Right kidney (tissue), 1 donor: ENCODE measurements around the gene MYO6.

Experiments used
- DNase-seq: peaks from one replicate; pipeline ENCODE4 v3.0.0-alpha.2; 2016

Gene MYO6

DNA sequence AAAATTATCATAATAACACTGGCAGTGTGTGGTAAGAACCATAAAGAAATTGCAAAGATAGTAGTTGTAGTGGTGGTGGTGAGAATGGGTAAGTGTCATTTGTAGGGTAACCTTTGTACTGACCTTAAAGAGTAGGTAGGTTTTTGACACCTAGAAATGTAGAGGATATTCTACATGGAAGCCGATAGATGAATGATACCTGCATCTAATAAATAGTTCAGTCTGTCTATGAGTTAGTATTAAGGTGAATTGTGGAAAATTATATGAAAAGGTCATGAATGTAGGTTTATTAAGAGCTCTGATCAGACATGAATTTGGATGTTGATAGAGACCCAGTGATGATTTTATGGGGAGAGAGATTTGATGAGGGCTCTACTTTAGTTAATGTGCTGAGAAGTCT lies 78.1 kb downstream of the MYO6 start:
- no peak for DNase-seq

DNA sequence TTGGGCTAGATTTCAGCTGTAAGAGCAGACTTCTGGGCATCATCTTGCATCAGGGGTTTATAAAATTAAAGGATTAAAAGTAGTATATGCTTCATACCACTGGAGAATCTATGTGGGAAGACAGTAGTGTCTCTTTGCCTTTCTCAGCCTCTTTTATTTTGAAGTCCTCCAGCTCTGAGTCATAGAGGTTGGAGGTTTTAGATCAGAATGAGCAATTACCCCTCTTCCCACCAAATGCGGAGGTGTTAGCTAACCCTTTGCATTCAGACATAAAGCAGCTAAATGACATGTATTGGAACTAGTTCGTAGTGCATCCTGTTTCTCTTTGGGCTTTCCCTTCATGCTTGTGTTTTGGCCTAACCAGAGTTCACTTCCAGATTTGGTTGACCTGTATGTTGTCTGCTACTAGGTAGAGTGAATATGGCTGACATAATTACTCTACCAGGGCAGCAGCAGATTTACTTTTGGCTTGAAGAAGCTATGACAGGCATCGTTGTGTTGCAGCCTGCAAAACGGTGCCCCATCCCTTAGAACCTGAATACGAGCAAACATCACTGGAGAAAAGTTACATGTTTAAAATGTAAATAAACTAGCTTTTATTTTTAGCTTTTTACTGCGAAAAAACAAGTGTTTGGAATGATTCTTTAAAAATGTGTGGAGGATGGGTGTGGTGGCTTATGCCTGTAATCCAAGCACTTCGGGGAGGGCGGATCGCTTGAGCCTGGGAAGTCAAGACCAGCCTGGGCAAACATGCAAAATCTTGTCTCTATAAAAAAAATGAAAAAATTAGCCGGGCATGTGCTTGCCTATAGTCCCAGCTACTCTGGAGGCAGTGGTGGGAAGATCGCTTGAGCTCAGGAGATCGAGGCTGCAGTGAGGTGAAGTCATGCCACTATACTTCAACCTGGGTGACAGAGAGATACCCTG lies 82.2 kb downstream of the MYO6 start:
- DNase-seq, result no peak

DNA sequence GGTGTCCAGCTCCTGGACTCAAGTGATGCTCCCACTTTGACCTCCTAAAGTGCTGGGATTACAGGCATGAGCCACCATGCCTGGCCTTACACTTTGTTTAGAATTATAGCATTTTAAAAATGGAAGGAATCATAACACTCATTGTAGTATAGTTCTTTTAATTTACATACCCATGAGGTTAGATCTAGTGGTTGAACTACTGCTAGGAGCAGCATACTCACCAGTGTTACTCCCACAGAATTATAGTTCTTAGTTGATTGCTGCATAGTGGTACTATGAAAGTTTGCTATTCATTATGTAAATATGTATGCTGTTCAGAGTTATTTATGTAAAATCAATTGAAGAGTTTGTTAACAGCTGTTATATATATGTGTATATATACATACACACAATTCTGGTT lies 85.4 kb downstream of the MYO6 start:
- no peak for DNase-seq

GRCh38 chr6:75842191-75842590 lies 93.2 kb downstream of the MYO6 start:
- no peak for DNase-seq

GRCh38 chr6:75842732-75843131 lies 93.7 kb downstream of the MYO6 start:
- no peak for DNase-seq

DNA sequence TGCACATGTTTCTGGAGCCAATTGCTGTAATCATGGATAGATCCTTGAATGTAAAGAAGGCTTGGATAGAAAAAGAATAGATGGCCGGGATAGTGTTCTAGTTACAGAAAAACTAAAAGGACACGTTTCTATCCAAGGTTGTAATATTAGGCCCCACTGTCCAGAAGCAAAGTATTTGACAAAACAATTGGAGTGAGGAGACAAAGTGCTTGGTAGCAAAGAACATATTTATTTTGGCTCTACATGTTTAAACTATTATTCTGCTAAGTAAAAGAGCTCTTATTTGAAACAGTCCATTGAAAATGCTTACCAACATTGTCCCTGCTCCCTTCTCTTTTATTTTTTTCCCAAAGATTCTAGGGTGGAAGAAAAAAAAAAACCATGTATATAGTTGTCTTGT lies 94.4 kb downstream of the MYO6 start:
- DNase-seq, result no peak

GRCh38 chr6:75848274-75848673 lies 99.2 kb downstream of the MYO6 start:
- no peak for DNase-seq

GRCh38 chr6:75849329-75850025 lies 100.4 kb downstream of the MYO6 start:
- peak; percentile 9 for DNase-seq

DNA sequence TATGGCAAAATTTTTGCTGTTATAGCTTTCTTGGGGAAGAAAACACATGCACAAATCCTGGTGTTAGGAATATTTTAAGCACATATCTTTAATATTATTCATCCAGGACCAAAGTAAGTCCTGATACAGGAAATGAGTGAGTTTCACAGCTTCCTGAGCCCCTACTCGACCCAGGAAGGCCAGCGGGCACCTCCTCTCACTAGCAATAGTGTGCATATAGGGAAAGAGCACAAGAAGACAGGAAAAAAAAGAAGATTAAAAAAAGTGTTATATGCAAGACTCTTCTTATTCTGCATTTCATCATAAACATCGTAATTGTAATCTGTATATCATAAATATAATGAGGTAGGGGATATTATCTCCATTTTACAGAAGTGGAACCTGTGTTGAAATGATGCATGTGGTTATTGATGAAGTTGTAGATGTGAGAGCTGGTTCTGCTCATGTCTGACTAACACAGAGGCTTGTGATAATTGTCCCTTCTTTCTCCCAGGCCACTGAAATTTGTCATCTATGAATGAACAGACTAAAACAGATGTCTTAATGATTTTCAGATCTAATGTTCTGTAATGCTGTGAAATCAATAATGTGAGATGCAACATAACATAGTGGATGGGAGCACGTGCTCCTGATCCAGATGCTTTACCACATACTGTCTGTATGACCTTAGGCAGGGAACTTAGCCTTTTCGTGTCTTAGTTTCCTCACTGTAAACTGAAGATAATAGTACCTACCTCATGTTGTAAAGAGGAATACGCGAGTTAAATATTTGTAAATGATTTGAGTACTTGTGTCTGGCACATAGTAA lies 101.2 kb downstream of the MYO6 start:
- no peak for DNase-seq

DNA sequence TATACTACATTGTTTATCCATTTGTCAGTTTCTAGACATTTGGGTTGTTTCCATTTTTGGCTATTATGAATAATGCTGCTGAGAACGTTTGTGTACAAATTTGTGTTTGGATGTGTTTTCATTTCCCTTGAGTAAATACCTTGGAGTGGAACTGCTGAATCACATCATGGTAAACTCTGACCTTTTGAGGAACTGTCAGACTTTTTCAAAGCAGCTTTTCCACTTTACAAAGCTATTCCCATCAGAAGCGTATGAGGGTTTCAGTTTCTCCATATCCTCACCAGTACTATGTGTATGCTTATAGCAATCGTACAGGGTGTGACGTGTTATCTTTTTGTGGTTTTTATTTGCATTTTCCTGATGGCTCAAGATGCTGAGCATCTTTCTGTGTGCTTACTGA lies 103.7 kb downstream of the MYO6 start:
- no peak for DNase-seq

- DNase-seq, result peak; percentile 8
Measured at GRCh38 chr6:75853806-75854205, 104.8 kb downstream of the MYO6 start.

GRCh38 chr6:75855052-75855451 lies 106.0 kb downstream of the MYO6 start:
- DNase-seq, result no peak

DNA sequence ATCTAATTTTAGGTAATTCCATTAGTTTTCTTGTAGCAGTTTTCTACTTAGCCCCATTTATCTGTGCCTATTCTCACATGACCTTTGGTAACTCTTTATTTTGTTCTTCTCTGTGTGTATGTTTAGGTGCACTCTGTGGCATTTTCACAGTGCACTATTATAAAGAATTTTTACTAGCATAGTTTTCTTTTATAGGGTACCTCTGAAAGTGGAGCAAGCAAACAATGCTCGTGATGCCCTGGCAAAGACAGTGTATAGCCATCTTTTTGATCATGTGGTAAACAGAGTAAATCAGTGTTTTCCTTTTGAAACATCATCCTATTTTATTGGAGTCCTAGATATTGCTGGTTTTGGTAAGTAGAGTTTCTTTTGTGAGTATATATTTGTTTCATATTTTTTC lies 107.9 kb downstream of the MYO6 start:
- DNase-seq, result no peak

- no peak for DNase-seq
Measured at GRCh38 chr6:75863001-75863400, 114.0 kb downstream of the MYO6 start.

DNA sequence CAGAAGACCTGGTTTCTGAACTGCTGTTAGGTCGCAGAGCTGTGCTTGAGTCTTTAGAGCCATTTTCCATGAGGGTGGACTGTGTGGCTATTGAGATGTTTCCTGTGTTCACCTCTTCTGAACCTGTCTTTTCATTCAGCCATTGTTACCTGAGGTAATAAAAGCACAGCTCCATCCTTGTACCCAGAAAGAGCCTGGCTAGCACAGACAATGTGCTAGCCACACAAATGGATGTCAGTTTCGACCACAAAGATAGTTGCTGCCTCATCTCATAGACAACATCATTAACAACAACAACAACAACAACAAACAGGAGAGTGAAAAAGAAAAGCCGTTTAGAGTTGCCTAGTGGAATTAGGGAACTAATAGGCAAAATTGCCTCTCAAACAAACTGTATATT lies 114.7 kb downstream of the MYO6 start:
- DNase-seq, result no peak

DNA sequence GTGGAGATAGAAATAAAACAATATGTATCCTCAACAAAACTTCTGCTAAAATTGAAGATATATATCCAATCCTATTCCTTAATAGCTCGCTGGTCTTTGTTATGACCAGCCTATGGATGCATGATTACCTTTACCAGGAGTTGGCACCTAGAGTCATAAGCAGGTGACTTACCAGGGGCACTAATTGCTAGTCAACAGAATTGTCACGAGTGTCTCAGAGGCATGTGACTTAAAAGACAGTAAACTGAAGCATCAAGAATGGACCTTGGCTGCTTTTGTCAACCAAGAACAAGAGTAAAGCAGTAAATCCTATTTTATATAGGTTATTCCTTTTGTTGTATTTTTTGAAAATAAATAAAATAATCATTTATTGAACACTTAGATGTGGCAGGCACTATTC lies 115.4 kb downstream of the MYO6 start:
- DNase-seq, result no peak

GRCh38 chr6:75870389-75870788 lies 121.3 kb downstream of the MYO6 start:
- no peak for DNase-seq

GRCh38 chr6:75874224-75874623 lies 125.2 kb downstream of the MYO6 start:
- DNase-seq, result no peak

DNA sequence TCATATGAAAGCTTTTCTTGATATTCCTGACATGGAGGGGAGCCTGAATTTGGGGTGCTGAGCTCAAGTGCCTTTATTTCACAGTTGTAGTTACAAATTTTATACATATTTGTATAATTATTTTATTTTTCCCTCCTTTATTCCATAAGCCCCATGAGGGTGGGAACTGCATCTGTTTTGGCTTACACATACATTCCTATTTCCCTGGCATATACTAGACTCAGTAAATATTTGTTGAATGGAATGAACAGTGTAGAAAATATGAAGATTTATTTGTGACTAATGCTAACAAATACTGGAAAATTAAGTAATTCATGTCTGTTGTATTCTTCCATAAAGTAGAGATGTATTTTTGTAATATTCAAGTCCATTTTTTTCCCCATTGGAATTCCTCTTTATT lies 127.1 kb downstream of the MYO6 start:
- no peak for DNase-seq

DNA sequence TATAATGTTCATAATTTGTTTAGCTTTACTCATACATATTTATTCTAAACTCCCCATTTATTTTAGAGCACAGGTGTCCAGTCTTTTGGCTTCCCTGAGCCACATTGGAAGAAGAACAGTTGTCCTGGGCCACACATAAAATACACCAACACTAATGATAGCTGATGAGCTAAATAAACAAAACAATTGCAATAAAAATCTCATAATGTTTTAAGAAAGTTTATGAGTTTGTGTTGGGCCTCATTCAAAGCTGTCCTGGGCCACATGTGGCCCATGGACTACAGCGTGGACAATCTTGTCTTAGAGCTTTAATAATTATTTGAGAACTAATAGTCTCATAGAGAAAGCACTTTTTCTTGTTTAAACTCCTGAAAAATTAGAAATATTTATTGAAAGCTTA lies 131.3 kb downstream of the MYO6 start:
- DNase-seq, result no peak

DNA sequence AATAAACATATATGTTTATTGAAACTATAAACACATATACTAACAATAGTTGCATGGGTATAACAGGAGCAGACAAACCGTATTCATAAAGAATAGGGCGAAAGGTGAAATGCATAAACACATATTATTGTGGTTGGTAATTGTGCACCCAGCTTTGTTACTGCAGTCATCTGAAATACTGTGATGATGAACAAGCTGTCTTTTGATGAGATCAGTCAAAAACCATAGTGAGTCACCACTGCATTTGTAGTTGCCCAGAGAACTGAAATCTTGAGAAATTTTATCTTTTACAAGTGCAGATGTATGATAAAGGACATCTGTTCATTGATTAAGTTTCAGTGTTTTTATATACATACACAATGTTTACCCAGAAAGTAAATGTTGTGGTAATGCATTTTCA lies 133.7 kb downstream of the MYO6 start:
- DNase-seq, result no peak

DNA sequence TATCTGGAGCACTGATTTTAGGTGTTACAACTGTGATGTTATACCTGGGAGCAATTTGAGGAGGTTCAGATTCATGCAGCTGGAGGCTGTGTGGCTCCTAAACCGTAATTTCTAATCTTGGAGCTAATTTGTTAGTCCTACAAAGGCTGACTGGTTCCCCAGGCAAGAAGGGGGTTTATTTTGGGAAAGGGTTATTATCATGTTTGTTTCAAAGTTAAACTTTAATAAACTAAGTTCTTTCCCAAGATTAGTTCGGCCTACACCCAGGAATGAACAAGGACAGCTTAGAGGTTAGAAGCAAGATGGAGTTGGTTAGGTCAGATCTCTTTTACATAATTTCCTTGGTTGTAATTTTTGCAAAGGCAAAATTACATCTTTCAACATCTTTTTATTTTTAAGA lies 135.8 kb downstream of the MYO6 start:
- no peak for DNase-seq

DNA sequence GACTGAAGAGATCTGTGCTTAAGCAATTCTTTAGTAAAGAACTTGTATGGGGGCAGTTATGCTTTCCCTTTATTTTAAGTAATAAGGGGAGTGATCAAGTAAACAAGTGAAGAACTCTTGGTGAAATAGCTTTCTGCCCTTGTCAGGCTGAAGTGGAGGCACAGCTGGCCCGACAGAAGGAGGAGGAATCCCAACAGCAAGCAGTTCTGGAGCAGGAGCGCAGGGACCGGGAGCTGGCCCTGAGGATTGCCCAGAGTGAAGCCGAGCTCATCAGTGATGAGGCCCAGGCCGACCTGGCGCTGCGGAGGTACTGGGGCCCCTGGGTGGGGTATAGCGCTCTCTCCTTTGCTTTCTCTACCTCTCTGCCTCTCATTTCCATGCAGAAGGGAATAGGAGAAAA lies 143.3 kb downstream of the MYO6 start:
- no peak for DNase-seq
